Measurements from ENCODE around the gene PACRG. TPM values are rescaled to one million over a fixed set of nuclear protein-coding genes. Genes with fewer than 3 reads are reported as not detected.

The PACRG gene
- polyA plus RNA-seq, 1 donor from 2014 or later, result 16.6 TPM

GRCh38 chr6:163021054-163021453, 293.3 kb downstream of the PACRG start:
- no peaks in the 10 kb centered on the region for H3F3A ChIP-seq (ENCODE audit: insufficient read depth, low read length, poor library complexity, severe bottlenecking)
- H3K9ac ChIP-seq (ENCODE audit: low read length), result no peak overlapping the region
- H4K20me1 ChIP-seq (ENCODE audit: insufficient read depth), result no peaks in the 10 kb centered on the region
- no peaks in the 10 kb centered on the region for H3K9me2 ChIP-seq (ENCODE audit: insufficient read depth, low read length)
- H3K36me3 ChIP-seq (ENCODE audit: insufficient read depth, low read length), result no peaks in the 10 kb centered on the region
- no peak overlapping the region for H2AFZ ChIP-seq (ENCODE audit: low read depth, low read length)
- no peaks in the 10 kb centered on the region for H3K79me2 ChIP-seq (replicated peaks; ENCODE audit: insufficient read depth, low read length)
- TF ChIP-seq CTCF (IDR thresholded peaks at IDR 0.05; ENCODE audit: poor library complexity, severe bottlenecking) (no peak), RAD21 (conservative IDR thresholded peaks at IDR 0.05) (no peak), MXI1 (conservative IDR thresholded peaks at IDR 0.05; ENCODE audit: poor library complexity, severe bottlenecking) (no peak), REST (IDR thresholded peaks at IDR 0.05; ENCODE audit: borderline replicate concordance) (no peak), EP300 (conservative IDR thresholded peaks at IDR 0.05; ENCODE audit: poor library complexity, severe bottlenecking) (no peak)
- no peak overlapping the region for H3K27ac ChIP-seq (ENCODE audit: low read length)
- H3K27me3 ChIP-seq (ENCODE audit: insufficient read depth, low read depth, low read length), result no peaks in the 10 kb centered on the region
- no peak overlapping the region for H3K4me3 ChIP-seq (ENCODE audit: low read length)
- no peaks in the 10 kb centered on the region for H3K9me3 ChIP-seq (ENCODE audit: low read length)
- H3K4me2 ChIP-seq (ENCODE audit: low read length), result no peak overlapping the region

GRCh38 chr6:163023700-163024099, 295.9 kb downstream of the PACRG start:
- Histone ChIP-seq H4K20me1 (ENCODE audit: insufficient read depth) (no peaks in the 10 kb centered on the region), H3K9ac (ENCODE audit: low read length) (no peak overlapping the region), H2AFZ (ENCODE audit: low read depth, low read length) (no peak overlapping the region), H3K36me3 (ENCODE audit: insufficient read depth, low read length) (no peaks in the 10 kb centered on the region), H3K79me2 (replicated peaks; ENCODE audit: insufficient read depth, low read length) (no peaks in the 10 kb centered on the region), H3K27me3 (ENCODE audit: insufficient read depth, low read depth, low read length) (no peaks in the 10 kb centered on the region), H3F3A (ENCODE audit: insufficient read depth, low read length, poor library complexity, severe bottlenecking) (no peaks in the 10 kb centered on the region), H3K9me3 (ENCODE audit: low read length) (no peaks in the 10 kb centered on the region), H3K4me3 (ENCODE audit: low read length) (no peak overlapping the region), H3K9me2 (ENCODE audit: insufficient read depth, low read length) (no peaks in the 10 kb centered on the region), H3K27ac (ENCODE audit: low read length) (no peak overlapping the region), H3K4me2 (ENCODE audit: low read length) (no peak overlapping the region)
- no peak for TF ChIP-seq MXI1 (conservative IDR thresholded peaks at IDR 0.05; ENCODE audit: poor library complexity, severe bottlenecking)
- TF ChIP-seq TAF1 (IDR thresholded peaks at IDR 0.05; ENCODE audit: low read depth), result no peak

- peaks cover 4% of the 10 kb centered on the region for H3K9me3 ChIP-seq (ENCODE audit: low read length)
- H3K9ac ChIP-seq (ENCODE audit: low read length), result peak overlapping the region; percentile 27
- no peak overlapping the region for H3K4me2 ChIP-seq (ENCODE audit: low read length)
- no peak overlapping the region for H3K4me3 ChIP-seq (ENCODE audit: low read length)
- H3F3A ChIP-seq (ENCODE audit: insufficient read depth, low read length, poor library complexity, severe bottlenecking), result no peaks in the 10 kb centered on the region
- H2AFZ ChIP-seq (ENCODE audit: low read depth, low read length), result peak overlapping the region; percentile 29
- H3K27ac ChIP-seq (ENCODE audit: low read length), result peak overlapping the region; percentile 69
- H3K9me2 ChIP-seq (ENCODE audit: insufficient read depth, low read length), result no peaks in the 10 kb centered on the region
- TF ChIP-seq RAD21 (conservative IDR thresholded peaks at IDR 0.05) (peak; percentile 16), REST (IDR thresholded peaks at IDR 0.05; ENCODE audit: borderline replicate concordance) (no peak), EP300 (conservative IDR thresholded peaks at IDR 0.05; ENCODE audit: poor library complexity, severe bottlenecking) (peak; percentile 13), TAF1 (IDR thresholded peaks at IDR 0.05; ENCODE audit: low read depth) (no peak), CTCF (IDR thresholded peaks at IDR 0.05; ENCODE audit: poor library complexity, severe bottlenecking) (no peak), POLR2AphosphoS5 (IDR thresholded peaks at IDR 0.05) (peak; percentile 43), EZH2 (IDR thresholded peaks at IDR 0.05; ENCODE audit: borderline replicate concordance, insufficient read depth, low read length, poor library complexity, severe bottlenecking) (no peak), SMC3 (conservative IDR thresholded peaks at IDR 0.05; ENCODE audit: poor library complexity) (peak; percentile 21)
- no peaks in the 10 kb centered on the region for H3K27me3 ChIP-seq (ENCODE audit: insufficient read depth, low read depth, low read length)
- H3K36me3 ChIP-seq (ENCODE audit: insufficient read depth, low read length), result no peaks in the 10 kb centered on the region
- no peaks in the 10 kb centered on the region for H4K20me1 ChIP-seq (ENCODE audit: insufficient read depth)
- no peaks in the 10 kb centered on the region for H3K79me2 ChIP-seq (replicated peaks; ENCODE audit: insufficient read depth, low read length)
Observed at GRCh38 chr6:163026893-163027292, 299.1 kb downstream of the PACRG start.

Measured in neural cell (in vitro differentiated cells).